ENCODE data around the gene UBE2E2.

UBE2E2 gene

DNA sequence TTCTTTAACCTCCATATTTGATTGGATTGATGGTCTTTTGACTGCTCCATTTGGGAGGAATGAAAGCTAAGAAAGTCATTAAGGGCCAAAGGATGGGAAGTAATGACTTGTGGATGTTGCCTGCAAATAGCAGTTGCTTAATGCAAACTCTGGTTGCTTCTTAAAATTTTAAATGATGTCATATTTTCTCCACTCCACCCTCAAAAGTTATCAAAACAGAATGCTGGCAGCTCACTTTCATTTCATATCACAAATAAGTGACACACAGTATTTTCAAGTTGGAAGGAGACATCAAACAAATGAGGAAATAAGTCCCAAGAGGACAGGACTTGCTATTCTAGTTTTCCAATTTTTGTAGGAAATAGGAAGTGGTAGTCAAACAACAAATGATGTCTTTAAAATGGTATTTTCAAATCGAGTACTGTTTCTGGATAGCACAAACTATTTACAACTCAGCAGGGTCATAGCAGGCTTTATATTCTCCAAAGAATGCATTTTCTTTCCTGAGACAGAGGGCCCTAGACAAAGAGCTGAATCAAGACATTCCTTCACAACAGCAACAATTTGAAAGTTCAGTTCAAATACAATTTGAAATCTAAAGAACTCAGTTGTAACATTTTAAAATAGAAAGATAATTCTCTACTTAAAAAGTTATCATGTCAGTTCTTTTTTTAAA, 437.5 kb downstream of the UBE2E2 start:
- no peak for DNase-seq

Measured in NCI-H446 (cell line).